Fibroblast of lung (primary cell): ENCODE measurements around the gene MLPH.

Experiments used
- EZH2 ChIP-seq: IDR thresholded peaks from 2 replicates; pipeline ENCODE4 v1.5.1; 2012; ENCODE audit warnings: low read length, control low read depth, mild to moderate bottlenecking; ENCODE audit errors: missing control alignments
- TF ChIP-seq, protein P1 (sequence below), 2 donors: IDR thresholded peaks in 1 of 2; conservative IDR thresholded peaks in 1 of 2; 1 replicate in 1 of 2; 2 replicates in 1 of 2; pipeline ENCODE4 v1.5.1; 2011 to 2012; ENCODE audit warnings: low read length in 2 of 2, control low read depth in 1 of 2, inconsistent platforms in 1 of 2, low read depth in 1 of 2, mild to moderate bottlenecking in 1 of 2

DNA sequence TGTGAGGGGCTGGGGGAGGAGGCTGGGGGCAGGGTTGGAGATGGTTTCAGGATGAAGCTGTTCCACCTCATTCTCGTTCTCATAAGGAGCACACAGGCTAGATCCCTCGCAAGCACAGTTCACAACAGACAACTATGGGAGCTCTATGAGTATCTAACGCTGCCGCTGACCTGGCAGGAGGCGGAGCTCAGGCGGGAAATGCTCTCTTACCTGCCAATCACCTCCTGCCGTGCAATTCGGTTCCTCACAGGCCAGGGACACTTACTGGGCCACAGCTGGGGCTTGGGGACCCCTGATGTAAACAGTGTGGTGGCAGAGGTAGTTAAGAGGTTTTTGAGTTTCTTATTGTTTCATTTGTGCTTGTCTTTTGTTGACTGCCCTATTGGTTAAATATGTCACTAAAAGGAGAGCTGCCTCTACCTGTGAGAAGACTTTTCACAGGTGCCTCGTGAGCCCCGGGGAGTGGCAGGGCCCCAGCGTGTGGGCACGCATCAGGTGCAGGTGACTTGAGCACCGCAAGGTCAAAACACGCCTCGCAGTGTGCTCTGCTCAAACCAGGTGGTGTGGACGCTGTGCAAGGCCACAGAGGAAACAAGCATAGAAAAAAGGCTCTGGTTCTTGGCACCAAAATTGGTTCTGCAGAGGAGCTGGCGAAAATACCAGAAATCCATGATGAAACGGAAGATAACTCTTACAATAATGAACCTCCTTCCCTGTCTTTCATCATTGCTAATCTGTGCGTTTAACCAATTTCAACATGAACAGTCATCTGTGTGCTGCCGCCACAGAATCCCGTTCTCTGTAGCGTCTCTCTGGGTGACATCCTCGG lies 10.2 kb downstream of the MLPH start:
- TF ChIP-seq, protein P1, sequence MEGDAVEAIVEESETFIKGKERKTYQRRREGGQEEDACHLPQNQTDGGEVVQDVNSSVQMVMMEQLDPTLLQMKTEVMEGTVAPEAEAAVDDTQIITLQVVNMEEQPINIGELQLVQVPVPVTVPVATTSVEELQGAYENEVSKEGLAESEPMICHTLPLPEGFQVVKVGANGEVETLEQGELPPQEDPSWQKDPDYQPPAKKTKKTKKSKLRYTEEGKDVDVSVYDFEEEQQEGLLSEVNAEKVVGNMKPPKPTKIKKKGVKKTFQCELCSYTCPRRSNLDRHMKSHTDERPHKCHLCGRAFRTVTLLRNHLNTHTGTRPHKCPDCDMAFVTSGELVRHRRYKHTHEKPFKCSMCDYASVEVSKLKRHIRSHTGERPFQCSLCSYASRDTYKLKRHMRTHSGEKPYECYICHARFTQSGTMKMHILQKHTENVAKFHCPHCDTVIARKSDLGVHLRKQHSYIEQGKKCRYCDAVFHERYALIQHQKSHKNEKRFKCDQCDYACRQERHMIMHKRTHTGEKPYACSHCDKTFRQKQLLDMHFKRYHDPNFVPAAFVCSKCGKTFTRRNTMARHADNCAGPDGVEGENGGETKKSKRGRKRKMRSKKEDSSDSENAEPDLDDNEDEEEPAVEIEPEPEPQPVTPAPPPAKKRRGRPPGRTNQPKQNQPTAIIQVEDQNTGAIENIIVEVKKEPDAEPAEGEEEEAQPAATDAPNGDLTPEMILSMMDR (conservative IDR thresholded peaks at IDR 0.05 in 1 of 2, IDR thresholded peaks at IDR 0.05 in 1 of 2; ENCODE audit: low read depth in 1 of 2, low read length in 2 of 2): no peak
- TF ChIP-seq EZH2: no peak
